Naive B cell (primary cell): ENCODE measurements around the gene BMP6. TPM values are rescaled to one million over a fixed set of nuclear protein-coding genes. Genes with fewer than 3 reads are reported as not detected.
"Not testable (repeated sequence)": the region's sequence is repeated elsewhere in the genome, so short reads cannot be mapped to it uniquely, and the experiment has no call there.

Experiments
- ATAC-seq, 2 donors: fragments of 150-1000 bp; cut with Tn5 transposase; 2 replicates each; pipeline ENCODE4 v1.10.0; 2021; ENCODE audit warnings: low read depth in 2 of 2, mild to moderate bottlenecking in 2 of 2, moderate library complexity in 2 of 2
- DNase-seq: peaks from one replicate; pipeline ENCODE4 v3.0.0; 2022
- H3K27ac Mint-ChIP-seq, 6 donors: one replicate each; pipeline ENCODE4 v1.8.0; 2020 to 2022; ENCODE audit warnings: mild to moderate bottlenecking in 6 of 6, mixed read lengths in 6 of 6, moderate library complexity in 5 of 6, inconsistent platforms in 2 of 6
- H3K27me3 Mint-ChIP-seq, 3 donors: one replicate each; pipeline ENCODE4 v1.8.0; 2021 to 2022; ENCODE audit warnings: mixed read lengths in 3 of 3, mild to moderate bottlenecking in 1 of 3
- H3K36me3 Mint-ChIP-seq, 2 donors: one replicate each; pipeline ENCODE4 v1.8.0; 2020 to 2022; ENCODE audit warnings: mixed read lengths in 2 of 2, inconsistent platforms in 1 of 2, mild to moderate bottlenecking in 1 of 2
- H3K4me1 Mint-ChIP-seq, 3 donors: one replicate each; pipeline ENCODE4 v1.8.0; 2020 to 2022; ENCODE audit warnings: mixed read lengths in 3 of 3, inconsistent platforms in 1 of 3, mild to moderate bottlenecking in 1 of 3, moderate library complexity in 1 of 3
- H3K4me3 Mint-ChIP-seq, 8 donors: one replicate each; pipeline ENCODE4 v1.8.0; 2020 to 2022; ENCODE audit warnings: mild to moderate bottlenecking in 8 of 8, mixed read lengths in 8 of 8, moderate library complexity in 8 of 8, inconsistent platforms in 2 of 8
- H3K9me3 Mint-ChIP-seq, 7 donors: one replicate each; pipeline ENCODE4 v1.8.0; 2020 to 2022; ENCODE audit warnings: mixed read lengths in 7 of 7, mild to moderate bottlenecking in 5 of 7, inconsistent platforms in 2 of 7, moderate library complexity in 1 of 7
- polyA plus RNA-seq, 6 donors: library from polyadenylated mRNA; unstranded; fragments of 300-500 nt; fragmentation: Illumina TruSeq; gene quantifications; one replicate each; pipeline ENCODE4 v1.2.3, GENCODE V29; 2021; ENCODE audit warnings: low read depth in 6 of 6

The BMP6 gene
- polyA plus RNA-seq, 6 donors from 2014 or later, result 0.23 to 1.0 (median 0.63) TPM; not detected in 2

DNA sequence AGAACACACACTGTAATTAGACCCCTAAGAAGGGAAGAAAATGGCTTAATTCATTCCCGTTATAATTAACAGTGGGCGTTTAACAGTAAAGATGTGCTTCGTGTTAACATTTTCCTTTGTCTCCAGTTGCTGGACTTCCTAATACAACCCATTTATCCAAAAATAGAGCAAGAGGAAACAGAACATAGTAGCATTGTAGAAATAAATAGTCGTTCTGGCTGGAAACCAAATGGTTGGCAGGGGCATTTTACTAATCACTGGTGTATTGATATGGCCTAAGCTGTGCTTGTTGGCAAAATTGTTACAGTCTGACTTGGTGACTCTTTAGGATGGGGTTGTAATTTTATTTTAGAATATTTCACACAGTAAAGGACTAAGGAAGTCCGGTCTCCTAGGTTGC is 89.8 kb downstream of the BMP6 start:
- peaks cover 0 to 2% (median 0%) of the 10 kb centered on the region in 7 donors for H3K9me3 Mint-ChIP-seq
- no peak for DNase-seq
- H3K4me3 Mint-ChIP-seq, result no peak overlapping the region
- H3K36me3 Mint-ChIP-seq, result no peaks in the 10 kb centered on the region
- H3K4me1 Mint-ChIP-seq, result no peaks in the 10 kb centered on the region
- no peak for ATAC-seq
- H3K27me3 Mint-ChIP-seq, result peaks cover 0 to 12% (median 6%) of the 10 kb centered on the region in 3 donors
- H3K27ac Mint-ChIP-seq, result no peak overlapping the region

DNA sequence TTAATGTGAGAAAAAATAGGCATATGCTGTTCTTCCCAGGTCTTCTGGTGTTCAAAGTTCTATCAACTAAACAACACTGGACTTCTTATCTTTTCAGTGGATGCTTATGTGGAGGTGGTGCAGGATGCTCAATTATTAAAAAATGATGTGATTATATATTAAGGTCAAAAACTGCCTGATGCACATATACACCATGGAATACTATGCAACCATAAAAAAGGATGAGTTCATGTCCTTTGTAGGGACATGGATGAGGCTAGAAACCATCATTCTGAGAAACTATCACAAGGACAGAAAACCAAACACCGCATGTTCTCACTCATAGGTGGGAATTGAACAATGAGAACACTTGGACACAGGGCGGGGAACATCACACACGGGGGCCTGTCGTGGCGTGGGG is 91.3 kb downstream of the BMP6 start:
- not testable (repeated sequence) for H3K4me3 Mint-ChIP-seq, H3K36me3 Mint-ChIP-seq, H3K4me1 Mint-ChIP-seq, H3K9me3 Mint-ChIP-seq, H3K27ac Mint-ChIP-seq, ATAC-seq, DNase-seq
- H3K27me3 Mint-ChIP-seq, result peaks cover 3 to 13% (median 6%) of the 10 kb centered on the region in 3 donors

- DNase-seq (no peak), ATAC-seq (no peak)
- Mint-ChIP-seq H3K9me3 (peaks cover 0 to 4% (median 2%) of the 10 kb centered on the region in 7 donors), H3K27ac (no peak overlapping the region), H3K36me3 (peaks cover 4 to 5% of the 10 kb centered on the region in 2 donors), H3K27me3 (peaks cover 3 to 24% (median 19%) of the 10 kb centered on the region in 3 donors), H3K4me3 (no peak overlapping the region), H3K4me1 (no peaks in the 10 kb centered on the region)
Measured at GRCh38 chr6:7818257-7819214, 92.6 kb downstream of the BMP6 start.

- H3K4me1 Mint-ChIP-seq, result no peaks in the 10 kb centered on the region
- peaks cover 4 to 6% of the 10 kb centered on the region in 2 donors for H3K36me3 Mint-ChIP-seq
- peaks cover 0 to 5% (median 2%) of the 10 kb centered on the region in 7 donors for H3K9me3 Mint-ChIP-seq
- DNase-seq, result no peak
- ATAC-seq, result no peak
- no peak overlapping the region for H3K4me3 Mint-ChIP-seq
- no peak overlapping the region for H3K27ac Mint-ChIP-seq
- H3K27me3 Mint-ChIP-seq, result peaks cover 9 to 29% (median 29%) of the 10 kb centered on the region in 3 donors
Measured at GRCh38 chr6:7819431-7820015, 93.6 kb downstream of the BMP6 start.

DNA sequence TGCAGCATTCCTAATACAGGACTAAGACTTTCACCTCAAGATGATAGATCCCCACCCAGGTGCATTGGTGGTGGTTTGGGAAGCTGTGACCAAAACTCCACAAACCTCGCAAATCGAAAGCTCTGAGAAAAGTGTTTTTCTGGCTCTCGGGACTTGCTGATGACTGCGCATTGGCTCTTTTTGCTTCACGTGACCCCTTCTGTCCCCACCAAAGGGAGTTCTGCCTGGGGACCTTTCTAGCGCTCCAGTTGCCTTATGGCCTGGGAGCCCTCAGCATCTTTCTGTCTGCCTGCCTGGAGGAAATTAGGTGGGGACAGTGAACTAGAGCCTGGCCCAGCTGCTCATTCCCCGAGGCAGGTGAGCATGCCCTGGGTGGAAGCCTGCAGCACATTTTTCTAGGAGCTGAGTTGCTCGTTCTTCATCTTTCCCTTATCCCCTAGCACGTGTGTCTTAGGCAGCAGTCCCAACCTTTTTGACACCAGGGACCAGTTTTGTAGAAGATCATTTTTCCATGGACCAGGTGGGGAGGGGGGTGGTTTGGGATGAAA is 94.5 kb downstream of the BMP6 start:
- ATAC-seq, result no peak
- H3K27me3 Mint-ChIP-seq, result peaks cover 12 to 34% (median 31%) of the 10 kb centered on the region in 3 donors
- no peaks in the 10 kb centered on the region for H3K4me1 Mint-ChIP-seq
- H3K27ac Mint-ChIP-seq, result no peak overlapping the region
- H3K4me3 Mint-ChIP-seq, result no peak overlapping the region
- peaks cover 0 to 5% (median 2%) of the 10 kb centered on the region in 7 donors for H3K9me3 Mint-ChIP-seq
- DNase-seq, result no peak
- peaks cover 4 to 6% of the 10 kb centered on the region in 2 donors for H3K36me3 Mint-ChIP-seq

DNA sequence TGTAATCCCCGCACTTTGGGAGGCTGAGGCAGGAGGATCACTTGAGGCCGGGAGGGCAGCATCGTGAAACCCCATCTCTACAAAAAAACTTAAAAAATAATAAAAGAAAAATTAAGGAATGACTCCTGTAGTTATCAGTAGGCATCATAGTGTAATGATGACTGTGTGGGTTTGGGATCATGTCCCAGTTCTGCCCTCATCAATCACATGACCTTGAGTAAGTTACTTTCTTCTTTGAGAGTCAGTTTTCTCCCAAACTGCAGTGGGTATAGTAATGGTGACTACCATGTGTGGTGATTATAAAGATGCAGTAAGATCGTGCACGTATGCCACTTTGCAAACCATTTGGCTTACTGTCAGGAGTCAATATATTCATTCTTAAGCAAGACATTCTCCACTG is 95.5 kb downstream of the BMP6 start:
- DNase-seq (no peak), ATAC-seq (no peak)
- Mint-ChIP-seq H3K9me3 (peaks cover 0 to 5% (median 2%) of the 10 kb centered on the region in 7 donors), H3K36me3 (peaks cover 4 to 6% of the 10 kb centered on the region in 2 donors), H3K4me3 (no peak overlapping the region), H3K4me1 (no peaks in the 10 kb centered on the region), H3K27me3 (peaks cover 17 to 36% (median 30%) of the 10 kb centered on the region in 3 donors), H3K27ac (no peak overlapping the region)

DNA sequence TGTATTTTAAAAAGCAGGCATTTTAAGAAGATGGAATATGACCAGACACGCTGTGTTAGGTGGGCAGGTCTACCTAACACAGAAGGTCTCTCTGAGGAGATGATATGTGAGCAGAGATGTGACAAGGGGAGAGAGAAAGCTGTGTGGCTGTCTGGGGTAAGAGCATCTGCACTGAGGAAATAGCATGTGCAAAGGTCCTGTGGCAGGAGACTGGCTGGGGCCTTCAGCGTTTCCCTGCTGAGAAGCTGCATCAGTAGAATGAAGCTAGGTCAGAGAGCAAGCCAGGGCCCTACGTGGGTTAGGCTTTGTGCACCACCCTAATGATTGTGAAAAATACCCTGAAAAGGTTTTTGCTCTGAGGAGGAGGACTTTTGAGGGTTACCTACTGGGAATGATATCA is 97.7 kb downstream of the BMP6 start:
- no peaks in the 10 kb centered on the region for H3K4me1 Mint-ChIP-seq
- peaks cover 0 to 5% (median 2%) of the 10 kb centered on the region in 7 donors for H3K9me3 Mint-ChIP-seq
- no peak overlapping the region for H3K4me3 Mint-ChIP-seq
- peaks cover 4 to 6% of the 10 kb centered on the region in 2 donors for H3K36me3 Mint-ChIP-seq
- ATAC-seq (no peak), DNase-seq (no peak)
- H3K27ac Mint-ChIP-seq, result no peak overlapping the region
- peaks cover 25 to 44% (median 27%) of the 10 kb centered on the region in 3 donors for H3K27me3 Mint-ChIP-seq

- peaks cover 37 to 52% (median 42%) of the 10 kb centered on the region in 3 donors for H3K27me3 Mint-ChIP-seq
- H3K9me3 Mint-ChIP-seq, result peaks cover 4 to 17% (median 10%) of the 10 kb centered on the region in 7 donors
- H3K27ac Mint-ChIP-seq, result peak overlapping the region in 1 of 6 donors; percentile 74
- ATAC-seq, result no peak
- H3K4me3 Mint-ChIP-seq, result no peak overlapping the region
- DNase-seq, result no peak
- H3K4me1 Mint-ChIP-seq, result no peaks in the 10 kb centered on the region
- H3K36me3 Mint-ChIP-seq, result peaks cover 12 to 16% of the 10 kb centered on the region in 2 donors
Measured at GRCh38 chr6:7825986-7826385, 100.1 kb downstream of the BMP6 start.

DNA sequence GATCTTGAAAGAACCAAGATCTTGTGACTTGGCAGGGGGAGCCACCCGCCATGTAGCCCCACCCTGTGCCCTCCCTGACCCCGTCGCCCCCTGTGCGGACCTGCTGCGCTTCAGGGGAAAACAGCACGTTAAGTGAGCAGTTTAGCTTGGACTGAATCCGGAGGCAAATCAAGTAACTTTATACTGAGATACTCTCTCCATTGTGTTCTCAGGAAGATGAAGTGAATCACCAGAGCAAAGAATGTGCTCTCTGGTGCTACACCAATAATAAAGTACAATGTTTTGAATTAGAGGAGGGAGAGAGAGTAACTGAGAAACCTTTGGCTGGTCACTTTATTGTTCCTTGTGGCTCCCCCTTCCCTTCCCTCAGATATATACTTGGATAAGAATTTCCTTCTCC is 101.2 kb downstream of the BMP6 start:
- no peak for DNase-seq
- H3K27me3 Mint-ChIP-seq, result peaks cover 40 to 57% (median 50%) of the 10 kb centered on the region in 3 donors
- peaks cover 4 to 22% (median 10%) of the 10 kb centered on the region in 7 donors for H3K9me3 Mint-ChIP-seq
- no peak for ATAC-seq
- H3K36me3 Mint-ChIP-seq, result peaks cover 12 to 19% of the 10 kb centered on the region in 2 donors
- no peaks in the 10 kb centered on the region for H3K4me1 Mint-ChIP-seq
- no peak overlapping the region for H3K4me3 Mint-ChIP-seq
- no peak overlapping the region for H3K27ac Mint-ChIP-seq

DNA sequence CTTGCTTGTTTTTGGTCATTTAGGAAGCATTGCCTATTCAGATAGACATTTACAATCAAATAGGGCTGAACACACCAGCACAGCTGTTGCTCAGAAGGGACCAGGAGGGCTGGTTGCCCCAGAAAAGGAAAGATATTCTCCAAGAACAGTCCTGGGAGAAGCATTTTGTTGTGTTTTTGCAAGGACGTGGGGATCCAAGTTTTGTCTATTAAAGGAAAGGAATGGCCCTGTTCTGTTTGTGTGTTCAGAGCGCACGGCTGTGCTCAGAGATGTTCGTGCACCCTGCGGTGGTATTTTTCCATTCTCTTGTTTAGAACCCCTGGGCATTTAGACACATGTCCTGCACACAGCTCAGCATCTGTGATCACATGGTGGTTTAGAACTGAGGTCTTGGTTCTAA is 102.2 kb downstream of the BMP6 start:
- H3K9me3 Mint-ChIP-seq, result peaks cover 4 to 22% (median 10%) of the 10 kb centered on the region in 7 donors
- no peak overlapping the region for H3K27ac Mint-ChIP-seq
- peaks cover 12 to 18% of the 10 kb centered on the region in 2 donors for H3K36me3 Mint-ChIP-seq
- no peak overlapping the region for H3K4me3 Mint-ChIP-seq
- no peak for ATAC-seq
- H3K4me1 Mint-ChIP-seq, result no peaks in the 10 kb centered on the region
- peaks cover 40 to 56% (median 54%) of the 10 kb centered on the region in 3 donors for H3K27me3 Mint-ChIP-seq
- no peak for DNase-seq

GRCh38 chr6:7832904-7833750 is 107.2 kb downstream of the BMP6 start:
- peaks cover 30 to 33% (median 32%) of the 10 kb centered on the region in 3 donors for H3K27me3 Mint-ChIP-seq
- ATAC-seq (no peak), DNase-seq (no peak)
- H3K27ac Mint-ChIP-seq, result no peak overlapping the region
- peaks cover 9 to 19% of the 10 kb centered on the region in 2 donors for H3K36me3 Mint-ChIP-seq
- H3K4me1 Mint-ChIP-seq, result no peaks in the 10 kb centered on the region
- H3K9me3 Mint-ChIP-seq, result peaks cover 4 to 17% (median 9%) of the 10 kb centered on the region in 7 donors
- no peak overlapping the region for H3K4me3 Mint-ChIP-seq

DNA sequence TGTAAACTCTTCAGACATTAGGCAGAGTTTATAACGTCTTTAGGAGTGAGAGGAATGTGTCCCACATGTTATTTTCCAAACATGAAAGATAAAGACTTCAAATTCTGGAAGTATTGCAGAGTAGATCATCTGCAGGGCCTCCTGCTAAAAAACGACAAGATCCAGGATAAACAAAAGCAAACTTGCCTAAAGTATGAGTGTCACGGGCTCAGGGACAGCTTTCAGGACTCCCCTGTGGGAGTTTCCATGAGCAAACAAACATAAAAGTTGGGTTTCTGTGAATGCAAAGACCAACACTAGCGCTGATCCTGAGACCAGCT is 107.8 kb downstream of the BMP6 start:
- ATAC-seq (no peak), DNase-seq (no peak)
- Mint-ChIP-seq H3K27me3 (peaks cover 30 to 33% (median 32%) of the 10 kb centered on the region in 3 donors), H3K27ac (no peak overlapping the region), H3K4me3 (no peak overlapping the region), H3K4me1 (no peaks in the 10 kb centered on the region), H3K36me3 (peaks cover 9 to 19% of the 10 kb centered on the region in 2 donors), H3K9me3 (peaks cover 4 to 17% (median 9%) of the 10 kb centered on the region in 7 donors)
